Liver (tissue), 2 donors: ENCODE data around the gene NFATC1.

ENCODE experiments used
- CTCF ChIP-seq: fragments of 150-350 bp; IDR thresholded peaks from 2 replicates; pipeline ENCODE4 v1.5.1; 2017; ENCODE audit warnings: improper control_type of control experiment, low read depth, low read length; ENCODE audit not compliant: missing input control
- TF ChIP-seq, protein P1 (sequence below): IDR thresholded peaks from 2 replicates; pipeline ENCODE4 v1.6.1; 2016; ENCODE audit warnings: antibody characterized with exemption
- donor health status: healthy.

- TF ChIP-seq, protein P1, sequence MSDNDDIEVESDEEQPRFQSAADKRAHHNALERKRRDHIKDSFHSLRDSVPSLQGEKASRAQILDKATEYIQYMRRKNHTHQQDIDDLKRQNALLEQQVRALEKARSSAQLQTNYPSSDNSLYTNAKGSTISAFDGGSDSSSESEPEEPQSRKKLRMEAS = no peak
- TF ChIP-seq CTCF = no peak
Measured at GRCh38 chr18:79575891-79576685, 180.4 kb downstream of the NFATC1 start.
